ENCODE data around the gene PTPRE. TPM values are rescaled to one million over a fixed set of nuclear protein-coding genes. Genes with fewer than 3 reads are reported as not detected.
A peak's percentile ranks its signal among the peaks of the same experiment; 100 is the strongest.
"Not testable (repeated sequence)": the region's sequence is repeated elsewhere in the genome, so short reads cannot be mapped to it uniquely, and the experiment has no call there.

Gene PTPRE
- total RNA-seq, 2 donors from 2014 or later, result 45.3 to 54.8 TPM

DNA sequence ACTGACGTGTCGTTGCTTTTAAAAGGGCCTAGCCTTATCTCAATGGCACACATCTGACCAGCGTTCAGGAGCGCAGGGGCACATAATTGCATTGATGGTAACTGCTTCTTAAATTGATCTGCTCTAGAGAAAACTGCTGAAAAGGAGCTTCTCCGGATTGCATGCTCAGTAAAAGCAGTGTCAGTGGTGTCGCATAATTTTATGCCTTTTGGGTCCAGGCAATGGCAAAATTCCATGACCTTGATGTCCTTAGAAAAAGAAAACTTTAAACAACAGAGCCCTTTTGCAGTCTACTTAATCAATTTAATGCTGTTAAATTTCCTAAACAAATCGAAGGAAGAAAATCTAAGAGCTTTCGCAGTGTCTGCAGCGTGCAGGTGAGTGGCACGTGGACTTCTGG is 75.7 kb downstream of the PTPRE start:
- DNase-seq (no peak), ATAC-seq (no peak)
- Mint-ChIP-seq H3K27ac (no peak overlapping the region), H3K27me3 (peaks cover 13% of the 10 kb centered on the region), H3K4me3 (no peak overlapping the region), H3K36me3 (ENCODE audit: low read depth) (no peaks in the 10 kb centered on the region), H3K4me1 (peaks cover 9% of the 10 kb centered on the region)
- no peaks in the 10 kb centered on the region for H3K9me3 ChIP-seq (ENCODE audit: control insufficient read depth, low read length, poor library complexity, severe bottlenecking)

DNA sequence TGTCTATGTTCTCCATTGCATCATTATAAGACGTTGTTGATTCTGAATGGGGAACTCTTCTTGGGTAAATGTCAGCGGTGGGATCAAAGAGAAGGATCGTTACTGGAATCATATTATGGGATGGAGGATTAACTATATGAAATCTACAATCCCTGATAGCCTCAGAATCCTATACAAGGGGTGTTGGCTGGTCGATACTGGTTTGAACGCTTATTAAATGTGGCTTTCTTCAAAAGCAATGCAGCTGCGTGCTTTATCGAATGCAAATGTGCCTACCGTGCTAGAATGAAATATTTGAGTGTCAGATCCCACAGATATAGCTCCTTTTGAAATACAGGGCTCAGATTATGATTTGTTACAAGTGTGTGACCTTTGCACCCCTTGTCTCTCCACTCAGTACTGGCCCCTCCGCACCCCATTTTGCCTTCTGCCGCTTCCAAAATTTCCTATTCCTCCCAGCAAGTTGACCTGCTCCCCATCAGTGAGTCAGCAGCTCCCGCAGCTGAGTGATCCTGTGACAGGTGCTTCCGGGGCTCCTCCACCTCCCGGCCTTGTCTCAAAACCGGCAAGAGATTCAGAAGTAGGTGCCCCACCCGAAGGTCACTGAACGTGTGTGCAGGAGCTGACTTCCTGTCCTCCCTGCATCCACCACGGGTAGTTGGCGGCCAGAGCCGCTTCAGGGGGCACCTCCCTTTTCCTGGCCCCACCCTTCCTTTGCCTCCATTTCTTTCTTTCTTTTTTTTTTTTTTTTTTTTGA is 76.6 kb downstream of the PTPRE start:
- H3K9me3 ChIP-seq (ENCODE audit: control insufficient read depth, low read length, poor library complexity, severe bottlenecking), result no peaks in the 10 kb centered on the region
- ATAC-seq (no peak), DNase-seq (no peak)
- no peaks in the 10 kb centered on the region for H3K36me3 Mint-ChIP-seq (ENCODE audit: low read depth)
- no peak overlapping the region for H3K27ac Mint-ChIP-seq
- H3K4me3 Mint-ChIP-seq, result peak overlapping the region; percentile 36
- H3K27me3 Mint-ChIP-seq, result peaks cover 13% of the 10 kb centered on the region
- peaks cover 6% of the 10 kb centered on the region for H3K4me1 Mint-ChIP-seq

DNA sequence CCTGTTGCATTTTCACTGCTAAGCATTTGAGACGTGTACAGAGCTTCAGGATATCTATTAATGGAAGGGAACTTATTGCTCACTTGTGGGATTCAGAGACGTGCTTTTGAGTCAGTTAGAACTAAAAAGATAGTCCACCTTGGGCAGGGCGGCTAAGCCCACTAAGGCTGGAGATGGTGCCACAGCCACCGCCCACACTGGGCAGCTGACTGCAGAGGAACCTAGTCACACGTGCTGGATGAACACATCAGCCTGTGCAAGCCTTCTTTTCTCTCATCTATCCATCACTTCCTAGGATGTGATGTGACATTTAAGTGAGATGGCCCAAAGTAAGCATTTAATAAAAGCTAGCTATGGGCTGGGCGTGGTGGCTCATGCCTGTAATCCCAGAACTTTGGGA is 78.0 kb downstream of the PTPRE start:
- no peaks in the 10 kb centered on the region for H3K9me3 ChIP-seq (ENCODE audit: control insufficient read depth, low read length, poor library complexity, severe bottlenecking)
- Mint-ChIP-seq H3K27me3 (peaks cover 15% of the 10 kb centered on the region), H3K4me1 (peaks cover 9% of the 10 kb centered on the region), H3K27ac (no peak overlapping the region), H3K4me3 (no peak overlapping the region), H3K36me3 (ENCODE audit: low read depth) (no peaks in the 10 kb centered on the region)
- ATAC-seq (no peak), DNase-seq (no peak)

GRCh38 chr10:127986531-127987466 is 79.9 kb downstream of the PTPRE start:
- no peaks in the 10 kb centered on the region for H3K9me3 ChIP-seq (ENCODE audit: control insufficient read depth, low read length, poor library complexity, severe bottlenecking)
- ATAC-seq (no peak), DNase-seq (no peak)
- H3K4me3 Mint-ChIP-seq, result no peak overlapping the region
- peaks cover 15% of the 10 kb centered on the region for H3K27me3 Mint-ChIP-seq
- H3K4me1 Mint-ChIP-seq, result peaks cover 12% of the 10 kb centered on the region
- no peaks in the 10 kb centered on the region for H3K36me3 Mint-ChIP-seq (ENCODE audit: low read depth)
- no peak overlapping the region for H3K27ac Mint-ChIP-seq

DNA sequence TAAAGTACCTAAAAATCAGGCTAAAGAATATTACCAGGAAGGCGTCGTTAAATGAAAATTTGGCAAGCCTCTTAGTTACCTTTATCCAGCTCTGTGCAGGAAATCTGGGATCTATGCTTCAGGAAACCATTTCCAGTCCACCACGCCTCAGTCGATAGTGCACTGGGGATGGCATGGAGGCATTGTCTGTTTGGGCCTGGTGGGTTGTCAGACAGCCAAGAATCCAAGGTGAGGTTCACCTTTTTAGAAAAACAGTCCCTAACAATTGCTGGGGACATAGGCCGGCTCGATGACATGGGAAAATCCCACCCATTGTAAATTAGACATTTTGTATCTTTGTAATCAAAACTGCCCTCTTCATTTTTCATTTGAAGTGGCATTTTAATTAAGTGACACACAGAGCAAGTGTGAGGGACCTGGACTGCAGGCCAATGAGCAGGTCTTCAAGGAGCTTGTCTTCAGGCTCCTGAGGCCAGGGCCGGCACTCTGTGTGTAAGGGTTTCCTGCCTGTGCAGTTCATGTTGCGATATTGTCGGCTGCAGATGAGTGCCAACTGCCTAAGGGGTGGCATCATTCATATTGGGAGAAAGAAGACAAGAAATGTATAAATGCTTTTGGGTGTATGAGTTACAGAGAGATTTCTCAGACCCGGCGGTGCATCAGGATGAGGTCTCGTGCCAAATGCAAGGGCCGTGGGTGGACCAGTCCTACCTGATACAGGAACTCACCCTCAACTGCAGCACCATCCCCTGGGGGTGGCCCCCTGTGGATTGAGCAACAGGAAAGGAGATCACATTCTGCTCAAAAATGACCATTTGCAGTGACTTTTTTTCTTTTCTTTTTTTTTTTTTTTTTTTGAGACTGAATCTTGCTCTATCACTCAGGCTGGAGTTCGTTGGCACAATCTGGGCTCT is 80.8 kb downstream of the PTPRE start:
- ATAC-seq (no peak), DNase-seq (no peak)
- H3K36me3 Mint-ChIP-seq (ENCODE audit: low read depth), result no peaks in the 10 kb centered on the region
- peaks cover 15% of the 10 kb centered on the region for H3K27me3 Mint-ChIP-seq
- H3K4me1 Mint-ChIP-seq, result peaks cover 12% of the 10 kb centered on the region
- H3K4me3 Mint-ChIP-seq, result no peak overlapping the region
- no peak overlapping the region for H3K27ac Mint-ChIP-seq
- H3K9me3 ChIP-seq (ENCODE audit: control insufficient read depth, low read length, poor library complexity, severe bottlenecking), result no peaks in the 10 kb centered on the region

GRCh38 chr10:127989481-127990012 is 82.6 kb downstream of the PTPRE start:
- Mint-ChIP-seq H3K27me3 (peaks cover 15% of the 10 kb centered on the region), H3K4me1 (peaks cover 8% of the 10 kb centered on the region), H3K27ac (no peak overlapping the region), H3K36me3 (ENCODE audit: low read depth) (no peaks in the 10 kb centered on the region), H3K4me3 (no peak overlapping the region)
- DNase-seq, result no peak
- no peak for ATAC-seq
- no peaks in the 10 kb centered on the region for H3K9me3 ChIP-seq (ENCODE audit: control insufficient read depth, low read length, poor library complexity, severe bottlenecking)

GRCh38 chr10:127990132-127990788 is 83.4 kb downstream of the PTPRE start:
- not testable (repeated sequence) for H3K36me3 Mint-ChIP-seq (ENCODE audit: low read depth); H3K9me3 ChIP-seq (ENCODE audit: control insufficient read depth, low read length, poor library complexity, severe bottlenecking); H3K4me1 Mint-ChIP-seq; DNase-seq
- Mint-ChIP-seq H3K27me3 (peaks cover 15% of the 10 kb centered on the region), H3K4me3 (peak overlapping the region; percentile 12), H3K27ac (peak overlapping the region; percentile 83)
- ATAC-seq, result peak; percentile 58

- DNase-seq (no peak), ATAC-seq (peak; percentile 72)
- peak overlapping the region; percentile 72 for H3K4me3 Mint-ChIP-seq
- H3K27me3 Mint-ChIP-seq, result peaks cover 15% of the 10 kb centered on the region
- no peaks in the 10 kb centered on the region for H3K36me3 Mint-ChIP-seq (ENCODE audit: low read depth)
- H3K4me1 Mint-ChIP-seq, result peaks cover 8% of the 10 kb centered on the region
- no peaks in the 10 kb centered on the region for H3K9me3 ChIP-seq (ENCODE audit: control insufficient read depth, low read length, poor library complexity, severe bottlenecking)
- peak overlapping the region; percentile 83 for H3K27ac Mint-ChIP-seq
These were observed 84.1 kb downstream of the PTPRE start for GRCh38 chr10:127990846-127991542.

DNA sequence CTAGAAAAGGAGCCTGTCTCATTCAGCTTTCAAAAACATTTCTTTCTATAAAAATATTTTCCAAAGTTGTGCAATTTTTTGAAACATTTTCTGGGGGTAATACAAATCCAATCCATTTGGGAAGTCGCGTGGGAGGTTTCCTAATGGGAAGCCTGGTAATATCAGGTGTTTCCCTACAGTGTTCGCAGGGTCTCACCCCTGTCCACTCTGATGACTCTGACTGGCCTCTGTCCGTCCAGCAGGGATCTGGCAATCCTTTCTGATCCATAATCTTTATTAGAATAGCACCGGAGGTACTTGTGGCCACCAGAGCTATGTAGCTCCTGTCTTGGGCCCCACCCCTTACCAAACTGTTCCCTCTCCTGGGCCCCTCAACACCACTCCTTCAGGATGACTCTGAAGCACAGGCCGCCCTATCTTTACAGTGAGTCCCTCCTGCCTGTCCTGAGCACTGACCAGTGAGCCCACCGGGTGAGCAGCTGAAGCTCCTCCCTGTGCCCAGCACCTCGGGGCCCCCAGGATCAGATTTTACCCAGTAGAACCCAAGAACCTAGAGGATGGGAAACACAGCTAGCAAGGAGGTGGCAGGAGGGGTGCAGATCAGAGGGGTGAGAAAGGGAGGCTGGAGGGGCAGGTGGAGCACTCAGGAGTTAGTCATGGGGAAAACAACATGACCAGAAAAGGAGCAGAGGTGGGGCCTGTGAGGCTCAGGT is 84.8 kb downstream of the PTPRE start:
- no peak for DNase-seq
- ATAC-seq, result no peak
- Mint-ChIP-seq H3K4me1 (peaks cover 8% of the 10 kb centered on the region), H3K27me3 (peaks cover 11% of the 10 kb centered on the region), H3K27ac (peak overlapping the region; percentile 83), H3K4me3 (no peak overlapping the region), H3K36me3 (ENCODE audit: low read depth) (no peaks in the 10 kb centered on the region)
- H3K9me3 ChIP-seq (ENCODE audit: control insufficient read depth, low read length, poor library complexity, severe bottlenecking), result no peaks in the 10 kb centered on the region

- ATAC-seq, result no peak
- no peak overlapping the region for H3K4me3 Mint-ChIP-seq
- no peaks in the 10 kb centered on the region for H3K36me3 Mint-ChIP-seq (ENCODE audit: low read depth)
- H3K27me3 Mint-ChIP-seq, result peaks cover 5% of the 10 kb centered on the region
- peaks cover 8% of the 10 kb centered on the region for H3K4me1 Mint-ChIP-seq
- DNase-seq, result no peak
- no peaks in the 10 kb centered on the region for H3K9me3 ChIP-seq (ENCODE audit: control insufficient read depth, low read length, poor library complexity, severe bottlenecking)
- peak overlapping the region; percentile 83 for H3K27ac Mint-ChIP-seq
These were observed 85.5 kb downstream of the PTPRE start for GRCh38 chr10:127992376-127992775.

DNA sequence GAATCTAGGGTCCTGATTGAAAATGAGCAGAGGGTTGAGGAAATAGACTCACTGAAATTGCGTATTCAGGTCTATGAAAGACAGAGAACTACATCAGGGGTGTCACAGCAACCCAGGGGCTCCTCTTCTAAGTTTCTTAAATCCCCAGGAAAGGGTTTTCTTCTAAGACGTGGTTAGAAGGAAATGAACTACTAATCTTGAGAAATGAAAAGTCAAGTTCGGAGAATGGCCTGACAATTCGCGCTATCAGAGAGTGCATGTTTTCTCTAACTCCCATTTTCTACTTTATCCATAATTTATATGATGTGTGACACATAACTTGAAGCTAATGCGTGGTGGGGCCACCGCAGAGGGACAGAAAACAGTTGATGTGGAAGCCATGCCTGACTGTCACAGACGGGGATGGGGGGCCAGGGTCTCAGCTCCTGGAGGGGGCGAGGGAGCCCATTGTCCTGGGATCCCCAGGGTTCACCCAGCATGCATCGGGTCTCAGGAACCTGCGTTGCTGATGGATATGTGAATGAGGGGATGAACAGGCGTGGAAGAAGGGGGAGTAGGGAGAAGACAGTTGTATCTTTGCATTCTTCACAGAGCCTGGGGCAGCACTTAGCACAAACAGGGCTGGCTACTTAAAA is 86.3 kb downstream of the PTPRE start:
- no peak overlapping the region for H3K4me3 Mint-ChIP-seq
- peaks cover 9% of the 10 kb centered on the region for H3K27me3 Mint-ChIP-seq
- no peaks in the 10 kb centered on the region for H3K36me3 Mint-ChIP-seq (ENCODE audit: low read depth)
- no peak for ATAC-seq
- H3K27ac Mint-ChIP-seq, result no peak overlapping the region
- no peaks in the 10 kb centered on the region for H3K9me3 ChIP-seq (ENCODE audit: control insufficient read depth, low read length, poor library complexity, severe bottlenecking)
- peaks cover 8% of the 10 kb centered on the region for H3K4me1 Mint-ChIP-seq
- no peak for DNase-seq
